Caco-2 (cell line): ENCODE measurements around the gene AGTPBP1. TPM values are rescaled to one million over a fixed set of nuclear protein-coding genes. Genes with fewer than 3 reads are reported as not detected.

ENCODE experiments used
- BruUV-seq: library from RNA; stranded (reverse); fragments of 400-500 nt; replicated peaks from 2 replicates; lab custom pipeline; 2021; lab: Mats Ljungman, UMichigan
- CTCF ChIA-PET: fragments of 300-600 bp; sonication (Branson Sonifier 250); formaldehyde crosslinking; loops from one replicate; lab custom pipeline; 2022; ENCODE audit warnings: antibody characterized with exemption; lab: Charles Lee
- POLR2A ChIA-PET: fragments of 300-600 bp; sonication (Branson Sonifier 250); formaldehyde crosslinking; loops from one replicate; lab custom pipeline; 2022; ENCODE audit warnings: antibody characterized with exemption; lab: Charles Lee
- DNase-seq, 2 experiments: peaks; one replicate each; pipeline versions ENCODE4 v3.0.0 to v3.0.0-alpha.2; 2020 to 2022
- H3K27me3 ChIP-seq: replicated peaks from 2 replicates; pipeline ENCODE4 v1.6.0; 2011; ENCODE audit warnings: low read length; ENCODE audit not compliant: control insufficient read depth, insufficient read depth
- H3K36me3 ChIP-seq: 2 replicates; pipeline ENCODE4 v1.5.1; 2011; ENCODE audit warnings: low read length; ENCODE audit not compliant: control insufficient read depth, insufficient read depth
- H3K4me1 ChIP-seq: fragments of 250-450 bp; sonication (Bioruptor Pico); 2 replicates; pipeline ENCODE4 v1.5.1; 2020; ENCODE audit warnings: mild to moderate bottlenecking
- H3K4me3 ChIP-seq: 2 replicates; pipeline ENCODE4 v1.5.1; 2011; ENCODE audit warnings: low read depth, mild to moderate bottlenecking, control low read depth, low read length
- H3K9me3 ChIP-seq: fragments of 250-450 bp; sonication (Bioruptor Pico); 2 replicates; pipeline ENCODE4 v1.5.1; 2020; ENCODE audit warnings: mild to moderate bottlenecking, moderate library complexity
- H3K27ac Mint-ChIP-seq: one replicate; pipeline ENCODE4 v1.8.0; 2022; ENCODE audit warnings: mixed read lengths; ENCODE audit not compliant: unreplicated experiment
- H3K27me3 Mint-ChIP-seq: one replicate; pipeline ENCODE4 v1.8.0; 2022; ENCODE audit warnings: mixed read lengths; ENCODE audit not compliant: insufficient read depth, unreplicated experiment
- H3K36me3 Mint-ChIP-seq: one replicate; pipeline ENCODE4 v1.8.0; 2022; ENCODE audit warnings: mild to moderate bottlenecking, mixed read lengths; ENCODE audit not compliant: insufficient read depth, unreplicated experiment
- H3K4me1 Mint-ChIP-seq: one replicate; pipeline ENCODE4 v1.8.0; 2022; ENCODE audit warnings: low read depth, mixed read lengths; ENCODE audit not compliant: unreplicated experiment
- H3K4me3 Mint-ChIP-seq: one replicate; pipeline ENCODE4 v1.8.0; 2022; ENCODE audit warnings: mild to moderate bottlenecking, moderate library complexity, mixed read lengths; ENCODE audit not compliant: unreplicated experiment
- H3K9me3 Mint-ChIP-seq: one replicate; pipeline ENCODE4 v1.8.0; 2022; ENCODE audit warnings: mixed read lengths; ENCODE audit not compliant: unreplicated experiment
- intact Hi-C: fragments of 100-400 bp; cut with micrococcal nuclease; formaldehyde crosslinking; loops from one replicate; pipeline ENCODE4 v1.10.0; 2022; ENCODE audit not compliant: unreplicated experiment
- total RNA-seq: library from RNA; stranded (reverse); gene quantifications from 2 replicates; pipeline ENCODE4 v1.2.3, GENCODE V29; 2022
- TF ChIP-seq, protein P1 (sequence below), 2 experiments: fragments of 200-600 bp in 1 of 2; IDR thresholded peaks; 1 replicate in 1 of 2; 2 replicates in 1 of 2; pipeline versions ENCODE4 v1.5.1 to v1.8.0; 2011 to 2022; ENCODE audit warnings: antibody characterized with exemption in 1 of 2, control low read depth in 1 of 2, inconsistent platforms in 1 of 2, low read depth in 1 of 2, low read length in 1 of 2, mild to moderate bottlenecking in 1 of 2, moderate library complexity in 1 of 2; ENCODE audit not compliant: insufficient read depth in 1 of 2, severe bottlenecking in 1 of 2, unreplicated experiment in 1 of 2

The AGTPBP1 gene
- total RNA-seq, 1 experiment from 2014 or later: 14.0 TPM

DNA sequence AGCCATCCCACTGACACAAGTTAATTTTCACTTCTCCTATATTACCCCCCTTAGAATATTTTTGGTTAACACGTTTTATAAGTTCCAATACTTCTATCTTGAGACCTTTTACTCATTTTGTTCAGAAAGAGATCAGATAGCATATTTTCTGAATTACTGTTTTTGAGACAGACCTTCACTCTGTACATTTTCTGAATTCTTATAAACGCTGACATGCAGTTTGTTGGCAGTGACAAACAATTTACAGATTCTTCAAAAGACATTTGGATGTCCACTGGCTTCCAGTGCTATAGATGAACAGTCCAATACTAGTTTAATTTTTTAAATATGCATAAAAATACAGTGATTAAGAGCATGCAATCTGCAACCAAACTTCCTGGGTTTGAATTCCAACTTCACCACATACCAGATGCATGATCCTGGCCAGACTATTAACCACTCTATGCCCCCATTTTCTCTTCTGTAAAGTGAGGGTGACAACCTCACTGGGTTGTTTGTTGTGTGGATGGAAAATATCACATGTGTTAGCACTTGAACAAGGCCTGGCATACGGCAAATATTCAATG is 142.1 kb downstream of the AGTPBP1 start:
- no peaks in the 10 kb centered on the region for H3K36me3 Mint-ChIP-seq
- no peak overlapping the region for H3K4me3 Mint-ChIP-seq
- H3K27me3 Mint-ChIP-seq: no peaks in the 10 kb centered on the region
- no peak for DNase-seq
- Histone ChIP-seq H3K9me3 (no peaks in the 10 kb centered on the region), H3K27me3 (no peaks in the 10 kb centered on the region), H3K4me1 (no peaks in the 10 kb centered on the region), H3K4me3 (no peak overlapping the region), H3K36me3 (no peaks in the 10 kb centered on the region)
- TF ChIP-seq, protein P1, sequence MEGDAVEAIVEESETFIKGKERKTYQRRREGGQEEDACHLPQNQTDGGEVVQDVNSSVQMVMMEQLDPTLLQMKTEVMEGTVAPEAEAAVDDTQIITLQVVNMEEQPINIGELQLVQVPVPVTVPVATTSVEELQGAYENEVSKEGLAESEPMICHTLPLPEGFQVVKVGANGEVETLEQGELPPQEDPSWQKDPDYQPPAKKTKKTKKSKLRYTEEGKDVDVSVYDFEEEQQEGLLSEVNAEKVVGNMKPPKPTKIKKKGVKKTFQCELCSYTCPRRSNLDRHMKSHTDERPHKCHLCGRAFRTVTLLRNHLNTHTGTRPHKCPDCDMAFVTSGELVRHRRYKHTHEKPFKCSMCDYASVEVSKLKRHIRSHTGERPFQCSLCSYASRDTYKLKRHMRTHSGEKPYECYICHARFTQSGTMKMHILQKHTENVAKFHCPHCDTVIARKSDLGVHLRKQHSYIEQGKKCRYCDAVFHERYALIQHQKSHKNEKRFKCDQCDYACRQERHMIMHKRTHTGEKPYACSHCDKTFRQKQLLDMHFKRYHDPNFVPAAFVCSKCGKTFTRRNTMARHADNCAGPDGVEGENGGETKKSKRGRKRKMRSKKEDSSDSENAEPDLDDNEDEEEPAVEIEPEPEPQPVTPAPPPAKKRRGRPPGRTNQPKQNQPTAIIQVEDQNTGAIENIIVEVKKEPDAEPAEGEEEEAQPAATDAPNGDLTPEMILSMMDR (IDR thresholded peaks at IDR 0.05; ENCODE audit: insufficient read depth in 1 of 2, low read depth in 1 of 2, low read length in 1 of 2, severe bottlenecking in 1 of 2, unreplicated experiment in 1 of 2): no peak
- no TSS peak for BruUV-seq
- POLR2A ChIA-PET: no interaction called here
- no peak overlapping the region for H3K27ac Mint-ChIP-seq
- intact Hi-C loops: no loop called here
- H3K9me3 Mint-ChIP-seq: no peaks in the 10 kb centered on the region
- no peaks in the 10 kb centered on the region for H3K4me1 Mint-ChIP-seq
- CTCF ChIA-PET: no interaction called here

- Mint-ChIP-seq H3K27ac (no peak overlapping the region), H3K9me3 (no peaks in the 10 kb centered on the region), H3K4me1 (no peaks in the 10 kb centered on the region), H3K36me3 (no peaks in the 10 kb centered on the region), H3K27me3 (no peaks in the 10 kb centered on the region), H3K4me3 (no peak overlapping the region)
- DNase-seq: no peak
- ChIA-PET CTCF (no interaction called here), POLR2A (no interaction called here)
- H3K27me3 ChIP-seq: no peaks in the 10 kb centered on the region
- no peaks in the 10 kb centered on the region for H3K9me3 ChIP-seq
- H3K36me3 ChIP-seq: no peaks in the 10 kb centered on the region
- no TSS peak for BruUV-seq
- TF ChIP-seq, protein P1 (IDR thresholded peaks at IDR 0.05; ENCODE audit: insufficient read depth in 1 of 2, low read depth in 1 of 2, low read length in 1 of 2, severe bottlenecking in 1 of 2, unreplicated experiment in 1 of 2): no peak
- intact Hi-C loops: no loop called here
- H3K4me3 ChIP-seq: no peak overlapping the region
- H3K4me1 ChIP-seq: no peaks in the 10 kb centered on the region
Observed at GRCh38 chr9:85594316-85594715, 147.4 kb downstream of the AGTPBP1 start.

GRCh38 chr9:85586684-85587083 is 155.1 kb downstream of the AGTPBP1 start:
- Histone ChIP-seq H3K4me3 (no peak overlapping the region), H3K9me3 (no peaks in the 10 kb centered on the region), H3K36me3 (no peaks in the 10 kb centered on the region), H3K27me3 (no peaks in the 10 kb centered on the region), H3K4me1 (no peaks in the 10 kb centered on the region)
- Mint-ChIP-seq H3K27me3 (no peaks in the 10 kb centered on the region), H3K9me3 (no peaks in the 10 kb centered on the region), H3K4me3 (no peak overlapping the region), H3K4me1 (no peaks in the 10 kb centered on the region), H3K36me3 (no peaks in the 10 kb centered on the region), H3K27ac (no peak overlapping the region)
- TF ChIP-seq, protein P1 (IDR thresholded peaks at IDR 0.05; ENCODE audit: insufficient read depth in 1 of 2, low read depth in 1 of 2, low read length in 1 of 2, severe bottlenecking in 1 of 2, unreplicated experiment in 1 of 2): no peak
- intact Hi-C loops: no loop called here
- no TSS peak for BruUV-seq
- POLR2A ChIA-PET: no interaction called here
- CTCF ChIA-PET: interaction anchor here (0.6 kb wide), 1 partner anchor 40 kb away, joined by 3 read pairs; no protein-coding TSS in a partner anchor
- peak in 1 of 2 experiments; percentile 2 for DNase-seq
